OCI-LY7 (cell line): Measurements from ENCODE around the gene DNAH17. TPM values are rescaled to one million over a fixed set of nuclear protein-coding genes. Genes with fewer than 3 reads are reported as not detected.

ENCODE experiments used
- BruUV-seq: library from RNA; stranded (reverse); fragments of 400-500 nt; replicated peaks from 2 replicates; lab custom pipeline; 2021; lab: Mats Ljungman, UMichigan
- CTCF ChIA-PET: fragments of 300-600 bp; sonication (Branson Sonifier 250); formaldehyde crosslinking; loops from one replicate; lab custom pipeline; 2022; ENCODE audit warnings: antibody characterized with exemption; ENCODE audit not compliant: unreplicated experiment; lab: Charles Lee
- POLR2A ChIA-PET: fragments of 300-600 bp; sonication (Branson Sonifier 250); formaldehyde crosslinking; loops from one replicate; lab custom pipeline; 2022; ENCODE audit warnings: antibody characterized with exemption; lab: Charles Lee
- DNase-seq: peaks from one replicate; pipeline ENCODE4 v3.0.0-alpha.2; 2015; ENCODE audit warnings: low spot score
- H2AFZ ChIP-seq: fragments of 200-600 bp; sonication (generic), shearing (Covaris generic); 2 replicates; pipeline ENCODE4 v1.6.1; 2014; ENCODE audit warnings: mild to moderate bottlenecking, antibody characterized with exemption, low read length, moderate library complexity
- H3K27ac ChIP-seq: fragments of 200-600 bp; sonication (generic); 2 replicates; pipeline ENCODE4 v1.5.1; 2014; ENCODE audit warnings: mixed run types, low read depth, mild to moderate bottlenecking, moderate library complexity, low read length, inconsistent platforms; ENCODE audit not compliant: poor library complexity, severe bottlenecking
- H3K36me3 ChIP-seq: fragments of 200-600 bp; sonication (generic); 2 replicates; pipeline ENCODE4 v1.6.1; 2014; ENCODE audit warnings: mild to moderate bottlenecking, antibody characterized with exemption, low read length, moderate library complexity, mixed read lengths; ENCODE audit not compliant: insufficient read depth
- H3K4me1 ChIP-seq: fragments of 200-600 bp; sonication (generic); 2 replicates; pipeline ENCODE4 v1.5.1; 2014; ENCODE audit warnings: mild to moderate bottlenecking, low read length; ENCODE audit not compliant: insufficient read depth, poor library complexity, severe bottlenecking
- H3K4me2 ChIP-seq: fragments of 200-600 bp; sonication (generic); 2 replicates; pipeline ENCODE4 v1.6.1; 2014; ENCODE audit warnings: mild to moderate bottlenecking, low read length
- H3K4me3 ChIP-seq: fragments of 200-600 bp; sonication (generic); 2 replicates; pipeline ENCODE4 v1.5.1; 2014; ENCODE audit warnings: mild to moderate bottlenecking, low read depth, low read length; ENCODE audit not compliant: poor library complexity, severe bottlenecking
- H3K79me2 ChIP-seq: fragments of 200-600 bp; sonication (generic); 2 replicates; pipeline ENCODE4 v1.6.1; 2016; ENCODE audit warnings: low read depth, mild to moderate bottlenecking, low read length, moderate library complexity, mixed read lengths; ENCODE audit not compliant: insufficient read depth
- H3K9me2 ChIP-seq: fragments of 200-600 bp; sonication (generic); 2 replicates; pipeline ENCODE4 v1.6.1; 2016; ENCODE audit warnings: mild to moderate bottlenecking, low read length, mixed read lengths; ENCODE audit not compliant: insufficient read depth
- H3K9me3 ChIP-seq: fragments of 200-600 bp; sonication (generic); 2 replicates; pipeline ENCODE4 v1.6.1; 2014; ENCODE audit warnings: mild to moderate bottlenecking, mixed run types, low read length, mixed read lengths
- H4K20me1 ChIP-seq: fragments of 200-600 bp; sonication (generic); 2 replicates; pipeline ENCODE4 v1.6.1; 2014; ENCODE audit warnings: mild to moderate bottlenecking, antibody characterized with exemption, low read length, moderate library complexity, mixed read lengths; ENCODE audit not compliant: insufficient read depth
- EZH2phosphoT487 ChIP-seq: fragments of 200-600 bp; sonication (generic); IDR thresholded peaks from 2 replicates; pipeline ENCODE4 v1.6.1; 2018; ENCODE audit warnings: low read depth, borderline replicate concordance, mild to moderate bottlenecking, mixed run types, antibody characterized with exemption, low read length, moderate library complexity, mixed read lengths
- intact Hi-C: fragments of 100-400 bp; cut with micrococcal nuclease; formaldehyde crosslinking; loops from one replicate; pipeline ENCODE4 v1.10.0; 2022; ENCODE audit not compliant: unreplicated experiment
- total RNA-seq, 2 experiments: library from RNA; depleted of rRNA in 1 of 2; stranded (reverse); fragments of >200 nt in 1 of 2; shearing (Covaris generic) in 1 of 2; gene quantifications; 2 replicates each; pipeline ENCODE4 v1.2.3, GENCODE V29; 2014 to 2022
- TF ChIP-seq, protein P1 (sequence below): fragments of 200-600 bp; sonication (generic); conservative IDR thresholded peaks from 2 replicates; pipeline ENCODE4 v1.5.1; 2014; ENCODE audit warnings: mild to moderate bottlenecking, antibody characterized with exemption, low read length, moderate library complexity, mixed read lengths

The DNAH17 gene
- total RNA-seq, 2 experiments from 2014 or later = 0.89 to 1.1 TPM

DNA sequence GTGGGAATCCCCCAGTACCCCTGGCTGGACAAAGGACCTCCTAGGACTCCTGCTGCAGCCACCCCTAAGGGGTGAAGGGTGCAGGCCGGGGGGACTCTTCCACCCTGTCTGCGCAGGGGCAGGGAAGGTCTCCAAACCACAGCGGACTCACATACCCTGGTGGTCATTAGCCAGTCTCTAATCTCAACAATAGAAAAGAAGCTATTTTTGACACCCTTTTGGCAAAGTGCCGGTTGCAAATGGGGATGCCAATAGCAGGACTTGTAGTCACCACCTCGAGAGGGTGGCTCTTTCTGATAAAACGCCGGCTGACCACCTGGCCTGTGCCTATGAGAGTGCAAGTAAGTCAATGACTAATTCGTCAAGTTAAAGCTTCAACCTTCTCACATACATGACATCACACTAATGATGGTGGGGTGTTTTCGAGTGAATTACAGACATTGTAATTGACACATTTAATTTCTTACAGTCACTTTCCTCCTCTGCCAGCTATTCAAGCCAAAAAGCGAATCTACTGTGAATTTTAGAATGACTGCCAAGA, 23.1 kb upstream of the DNAH17 start:
- ChIA-PET CTCF (no interaction called here), POLR2A (interaction anchor here (0.6 kb wide), 1 partner anchor 736 kb away, joined by 8 read pairs; no protein-coding TSS in a partner anchor)
- Histone ChIP-seq H3K4me3 (no peak overlapping the region), H3K4me1 (no peaks in the 10 kb centered on the region), H4K20me1 (no peaks in the 10 kb centered on the region), H3K79me2 (no peaks in the 10 kb centered on the region), H3K27ac (no peak overlapping the region), H3K36me3 (no peaks in the 10 kb centered on the region), H2AFZ (no peak overlapping the region), H3K4me2 (no peak overlapping the region), H3K9me2 (no peaks in the 10 kb centered on the region), H3K9me3 (no peaks in the 10 kb centered on the region)
- intact Hi-C loops = no loop called here
- no TSS peak for BruUV-seq
- no peak for DNase-seq
- TF ChIP-seq EZH2phosphoT487 = no peak
- TF ChIP-seq, protein P1, sequence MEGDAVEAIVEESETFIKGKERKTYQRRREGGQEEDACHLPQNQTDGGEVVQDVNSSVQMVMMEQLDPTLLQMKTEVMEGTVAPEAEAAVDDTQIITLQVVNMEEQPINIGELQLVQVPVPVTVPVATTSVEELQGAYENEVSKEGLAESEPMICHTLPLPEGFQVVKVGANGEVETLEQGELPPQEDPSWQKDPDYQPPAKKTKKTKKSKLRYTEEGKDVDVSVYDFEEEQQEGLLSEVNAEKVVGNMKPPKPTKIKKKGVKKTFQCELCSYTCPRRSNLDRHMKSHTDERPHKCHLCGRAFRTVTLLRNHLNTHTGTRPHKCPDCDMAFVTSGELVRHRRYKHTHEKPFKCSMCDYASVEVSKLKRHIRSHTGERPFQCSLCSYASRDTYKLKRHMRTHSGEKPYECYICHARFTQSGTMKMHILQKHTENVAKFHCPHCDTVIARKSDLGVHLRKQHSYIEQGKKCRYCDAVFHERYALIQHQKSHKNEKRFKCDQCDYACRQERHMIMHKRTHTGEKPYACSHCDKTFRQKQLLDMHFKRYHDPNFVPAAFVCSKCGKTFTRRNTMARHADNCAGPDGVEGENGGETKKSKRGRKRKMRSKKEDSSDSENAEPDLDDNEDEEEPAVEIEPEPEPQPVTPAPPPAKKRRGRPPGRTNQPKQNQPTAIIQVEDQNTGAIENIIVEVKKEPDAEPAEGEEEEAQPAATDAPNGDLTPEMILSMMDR = no peak

DNA sequence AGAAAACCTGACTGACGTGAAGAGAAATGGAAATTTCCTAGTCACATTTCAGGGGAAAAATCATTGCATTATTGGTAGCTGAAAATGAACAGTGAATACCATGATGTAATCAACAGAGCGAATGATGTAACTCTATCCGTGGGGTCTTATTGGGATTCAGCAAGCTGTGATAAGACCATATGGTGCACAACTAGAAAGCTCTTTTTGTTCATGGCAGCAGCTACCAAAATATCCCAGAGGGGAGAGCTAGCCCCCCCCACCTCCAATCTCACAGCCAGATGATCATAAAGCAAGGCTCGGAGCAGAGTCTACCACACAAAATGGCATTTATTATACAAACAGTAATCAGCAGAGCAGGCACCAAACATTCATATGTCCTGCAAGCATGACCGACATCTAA, 22.2 kb upstream of the DNAH17 start:
- Histone ChIP-seq H3K9me2 (no peaks in the 10 kb centered on the region), H3K27ac (no peak overlapping the region), H4K20me1 (no peaks in the 10 kb centered on the region), H3K4me3 (no peak overlapping the region), H2AFZ (no peak overlapping the region), H3K79me2 (no peaks in the 10 kb centered on the region), H3K4me1 (no peaks in the 10 kb centered on the region), H3K36me3 (no peaks in the 10 kb centered on the region), H3K9me3 (no peaks in the 10 kb centered on the region), H3K4me2 (no peak overlapping the region)
- no peak for TF ChIP-seq EZH2phosphoT487
- TF ChIP-seq, protein P1 = no peak
- DNase-seq = no peak
- CTCF ChIA-PET = no interaction called here
- intact Hi-C loops = no loop called here
- no TSS peak for BruUV-seq
- POLR2A ChIA-PET = interaction anchor here (0.6 kb wide), 1 partner anchor 736 kb away, joined by 8 read pairs; no protein-coding TSS in a partner anchor

DNA sequence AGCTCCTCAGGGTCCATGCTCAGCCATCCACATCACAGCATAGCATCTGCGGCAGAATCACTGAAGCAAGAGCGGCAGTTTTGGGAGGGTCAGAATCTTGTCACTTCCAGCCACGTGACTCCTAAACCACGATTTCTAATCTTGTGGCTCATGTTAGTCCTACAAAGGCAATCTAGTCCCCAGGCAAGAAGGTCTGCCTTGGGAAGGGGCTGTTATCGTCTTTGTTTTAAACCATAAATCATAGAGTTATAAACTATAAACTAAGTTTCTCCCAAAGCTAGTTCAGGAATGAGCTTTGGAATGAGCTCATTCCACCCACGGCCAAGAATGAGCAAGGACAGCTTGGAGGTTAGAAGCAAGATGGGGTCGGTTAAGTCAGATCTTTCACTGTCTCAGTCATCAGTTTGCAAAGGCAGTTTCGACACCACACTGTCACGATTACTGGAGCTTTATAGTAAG, 20.8 kb upstream of the DNAH17 start:
- ChIA-PET POLR2A (interaction anchor here (0.6 to 1.2 kb wide), 4 partner anchors 10 to 1142 kb away, joined by 3 to 5 read pairs (median 4); no protein-coding TSS in a partner anchor), CTCF (interaction anchor here (0.5 kb wide), 1 partner anchor 25 kb away, joined by 3 read pairs; no protein-coding TSS in a partner anchor)
- Histone ChIP-seq H3K9me3 (no peaks in the 10 kb centered on the region), H3K9me2 (no peaks in the 10 kb centered on the region), H3K36me3 (no peaks in the 10 kb centered on the region), H3K4me2 (no peak overlapping the region), H3K79me2 (no peaks in the 10 kb centered on the region), H3K4me1 (no peaks in the 10 kb centered on the region), H2AFZ (no peak overlapping the region), H3K4me3 (no peak overlapping the region), H3K27ac (no peak overlapping the region), H4K20me1 (no peaks in the 10 kb centered on the region)
- no peak for DNase-seq
- intact Hi-C loops = no loop called here
- TF ChIP-seq, protein P1 = no peak
- no peak for TF ChIP-seq EZH2phosphoT487
- no TSS peak for BruUV-seq
